IMR-90 (cell line): Measurements from ENCODE around the gene LDHB. TPM values are rescaled to one million over a fixed set of nuclear protein-coding genes. Genes with fewer than 3 reads are reported as not detected.
"Not testable (repeated sequence)": the region's sequence is repeated elsewhere in the genome, so short reads cannot be mapped to it uniquely, and the experiment has no call there.

ENCODE experiments used
- ATAC-seq: fragments of 200-7000 bp; cut with Tn5 transposase; 2 replicates; pipeline ENCODE4 v1.9.1; 2020; ENCODE audit warnings: low read depth, mild to moderate bottlenecking, moderate library complexity
- BruUV-seq: library from RNA; stranded (reverse); fragments of 400-500 nt; replicated peaks from 2 replicates; lab custom pipeline; 2021; lab: Mats Ljungman, UMichigan
- CTCF ChIA-PET: fragments of 300-600 bp; formaldehyde crosslinking; extraction: SDS; loops from one replicate; lab custom pipeline; 2021; ENCODE audit warnings: antibody characterized with exemption; lab: Yijun Ruan, JAX
- POLR2A ChIA-PET: fragments of 300-600 bp; sonication (Branson Sonifier 250); formaldehyde crosslinking; loops from one replicate; lab custom pipeline; 2022; ENCODE audit warnings: antibody characterized with exemption; ENCODE audit not compliant: unreplicated experiment; lab: Charles Lee
- DNase-seq: peaks from one replicate; pipeline ENCODE4 v3.0.0; 2013
- H2AFZ ChIP-seq: replicated peaks from 2 replicates; pipeline ENCODE3; 2013; ENCODE audit warnings: low read length, mild to moderate bottlenecking; ENCODE audit not compliant: poor library complexity
- H2AK5ac ChIP-seq: 2 replicates; pipeline ENCODE4 v1.6.1; 2013; ENCODE audit warnings: low read depth, low read length, inconsistent platforms
- H2AK9ac ChIP-seq: replicated peaks from 2 replicates; pipeline ENCODE3; 2013; ENCODE audit warnings: mild to moderate bottlenecking, low read depth, low read length, moderate library complexity; ENCODE audit not compliant: poor library complexity
- H2BK120ac ChIP-seq: 2 replicates; pipeline ENCODE4 v1.6.1; 2013; ENCODE audit warnings: low read depth, low read length, inconsistent platforms
- H2BK15ac ChIP-seq: 3 replicates; pipeline ENCODE4 v1.6.1; 2013; ENCODE audit warnings: low read depth, low read length, inconsistent platforms
- H2BK20ac ChIP-seq: 2 replicates; pipeline ENCODE4 v1.6.1; 2013; ENCODE audit warnings: low read depth, mild to moderate bottlenecking, inconsistent platforms, low read length, moderate library complexity
- H2BK5ac ChIP-seq: 2 replicates; pipeline ENCODE4 v1.6.1; 2013; ENCODE audit warnings: mild to moderate bottlenecking, low read depth, low read length, inconsistent platforms; ENCODE audit not compliant: poor library complexity, severe bottlenecking
- H3K14ac ChIP-seq: replicated peaks from 2 replicates; pipeline ENCODE4 v1.6.1; 2013; ENCODE audit warnings: low read depth, low read length, inconsistent platforms
- H3K18ac ChIP-seq: 2 replicates; pipeline ENCODE4 v1.6.1; 2013; ENCODE audit warnings: low read depth, low read length, control low read depth
- H3K23ac ChIP-seq: 2 replicates; pipeline ENCODE4 v1.6.1; 2013; ENCODE audit warnings: low read depth, low read length, inconsistent platforms
- H3K27ac ChIP-seq: 2 replicates; pipeline ENCODE4 v1.5.1; 2013; ENCODE audit warnings: mild to moderate bottlenecking, control low read depth, low read length; ENCODE audit not compliant: insufficient read depth
- H3K27me3 ChIP-seq: 2 replicates; pipeline ENCODE4 v1.6.1; 2013; ENCODE audit warnings: low read length; ENCODE audit not compliant: control insufficient read depth, insufficient read depth
- H3K36me3 ChIP-seq: 2 replicates; pipeline ENCODE4 v1.6.1; 2013; ENCODE audit warnings: low read length, mixed read lengths; ENCODE audit not compliant: control insufficient read depth, insufficient read depth
- H3K4ac ChIP-seq: 2 replicates; pipeline ENCODE4 v1.6.1; 2013; ENCODE audit warnings: low read depth, low read length, inconsistent platforms
- H3K4me1 ChIP-seq: 2 replicates; pipeline ENCODE4 v1.6.1; 2013; ENCODE audit warnings: low read length, mixed read lengths; ENCODE audit not compliant: control insufficient read depth, insufficient read depth
- H3K4me2 ChIP-seq: 2 replicates; pipeline ENCODE4 v1.6.1; 2013; ENCODE audit warnings: low read depth, mild to moderate bottlenecking, control low read depth, low read length, moderate library complexity
- H3K4me3 ChIP-seq: 2 replicates; pipeline ENCODE4 v1.5.1; 2013; ENCODE audit warnings: low read depth, mild to moderate bottlenecking, control low read depth, low read length, moderate library complexity; ENCODE audit not compliant: insufficient read depth
- H3K56ac ChIP-seq: 2 replicates; pipeline ENCODE4 v1.6.1; 2013; ENCODE audit warnings: low read length, inconsistent platforms; ENCODE audit not compliant: insufficient read depth; ENCODE audit errors: extremely low read depth
- H3K79me1 ChIP-seq, 2 experiments: 2 replicates each; pipeline ENCODE4 v1.6.1; 2013; ENCODE audit warnings: low read length in 2 of 2, inconsistent platforms in 1 of 2, low read depth in 1 of 2
- H3K9ac ChIP-seq: 2 replicates; pipeline ENCODE4 v1.6.1; 2013; ENCODE audit warnings: low read depth, low read length, control low read depth
- H3K9me1 ChIP-seq: 2 replicates; pipeline ENCODE4 v1.6.1; 2013; ENCODE audit warnings: low read length, inconsistent platforms; ENCODE audit not compliant: insufficient read depth
- H3K9me3 ChIP-seq: 2 replicates; pipeline ENCODE4 v1.6.1; 2013; ENCODE audit warnings: low read length; ENCODE audit not compliant: control insufficient read depth, insufficient read depth
- H4K20me1 ChIP-seq: 2 replicates; pipeline ENCODE4 v1.6.1; 2013; ENCODE audit warnings: low read length, inconsistent platforms; ENCODE audit not compliant: insufficient read depth
- H4K5ac ChIP-seq: 2 replicates; pipeline ENCODE4 v1.6.1; 2013; ENCODE audit warnings: mild to moderate bottlenecking, low read depth, low read length, control low read depth
- H4K8ac ChIP-seq, 2 experiments: 2 replicates each; pipeline ENCODE4 v1.6.1; 2013; ENCODE audit warnings: low read depth in 2 of 2, low read length in 2 of 2, control low read depth in 1 of 2, inconsistent platforms in 1 of 2
- H4K91ac ChIP-seq: 2 replicates; pipeline ENCODE4 v1.6.1; 2013; ENCODE audit warnings: low read depth, low read length, inconsistent platforms; ENCODE audit not compliant: insufficient read depth
- dilution Hi-C: fragments of 300-500 bp; cut with HindIII; formaldehyde crosslinking; loops from one replicate; pipeline ENCODE4 v1.14.3; 2018; ENCODE audit warnings: low sequenced_read_pairs; ENCODE audit not compliant: unreplicated experiment
- in situ Hi-C: fragments of 300-500 bp; cut with MboI; formaldehyde crosslinking; loops from 3 replicates; pipeline ENCODE4 v1.14.3; 2019; ENCODE audit warnings: low sequenced_read_pairs, inconsistent platforms, mixed read lengths
- intact Hi-C: fragments of 100-400 bp; cut with micrococcal nuclease; formaldehyde crosslinking; loops from 2 replicates; pipeline ENCODE4 v1.10.0; 2022
- polyA plus RNA-seq, 3 experiments: library from polyadenylated mRNA; depleted of rRNA; stranded (reverse); fragments of >200 nt; gene quantifications; 2 replicates each; pipeline ENCODE4 v1.2.3, GENCODE V29; 2012; ENCODE audit warnings: low replicate concordance in 1 of 3
- total RNA-seq: library from RNA; depleted of rRNA; stranded (reverse); fragments of >200 nt; gene quantifications from 2 replicates; pipeline ENCODE4 v1.2.3, GENCODE V29; 2012

LDHB gene
- total and polyA plus RNA-seq, 2 of the 4 experiments (the other 2 are of a cell fraction), result 623 to 630 TPM

DNA sequence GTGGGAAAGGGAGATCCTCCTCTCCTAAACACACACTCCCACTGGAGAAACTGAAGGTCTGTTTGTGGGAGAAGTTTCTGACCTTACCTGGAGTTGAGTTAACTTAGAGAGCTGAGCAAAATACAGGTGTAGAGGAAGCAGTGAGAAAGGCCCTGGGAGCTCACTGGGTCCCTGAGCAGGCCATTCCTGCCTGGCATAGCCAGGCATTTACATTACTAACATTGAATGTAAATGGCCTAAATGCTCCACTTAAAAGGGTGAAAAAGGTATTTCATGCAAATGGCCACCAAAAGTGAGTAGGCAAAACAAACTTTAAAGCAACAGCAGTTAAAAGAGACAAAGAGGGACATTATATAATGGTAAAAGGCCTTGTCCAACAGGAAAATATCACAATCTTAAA is 62.3 kb downstream of the LDHB start:
- CTCF ChIA-PET, H2AFZ ChIP-seq, DNase-seq, H2AK9ac ChIP-seq, H3K18ac ChIP-seq, POLR2A ChIA-PET, H3K14ac ChIP-seq, H3K9ac ChIP-seq, BruUV-seq, in situ Hi-C loops, H4K5ac ChIP-seq, H3K4ac ChIP-seq, ATAC-seq, H3K4me3 ChIP-seq, H3K56ac ChIP-seq, H3K9me3 ChIP-seq, H3K4me1 ChIP-seq, H4K91ac ChIP-seq, H3K27me3 ChIP-seq, H3K27ac ChIP-seq, H4K20me1 ChIP-seq, H4K8ac ChIP-seq, H3K36me3 ChIP-seq, intact Hi-C loops, H2BK120ac ChIP-seq, H3K4me2 ChIP-seq, dilution Hi-C loops, H3K23ac ChIP-seq, H2BK5ac ChIP-seq, H3K9me1 ChIP-seq, H2AK5ac ChIP-seq, H2BK15ac ChIP-seq, H3K79me1 ChIP-seq, H2BK20ac ChIP-seq: not testable (repeated sequence)
